ENCODE measurements around the gene MAGI2.

Gene MAGI2

GRCh38 chr7:78734626-78735025 lies 718.8 kb downstream of the MAGI2 start:
- no peak for DNase-seq (ENCODE audit: low read depth in 2 of 2)

DNA sequence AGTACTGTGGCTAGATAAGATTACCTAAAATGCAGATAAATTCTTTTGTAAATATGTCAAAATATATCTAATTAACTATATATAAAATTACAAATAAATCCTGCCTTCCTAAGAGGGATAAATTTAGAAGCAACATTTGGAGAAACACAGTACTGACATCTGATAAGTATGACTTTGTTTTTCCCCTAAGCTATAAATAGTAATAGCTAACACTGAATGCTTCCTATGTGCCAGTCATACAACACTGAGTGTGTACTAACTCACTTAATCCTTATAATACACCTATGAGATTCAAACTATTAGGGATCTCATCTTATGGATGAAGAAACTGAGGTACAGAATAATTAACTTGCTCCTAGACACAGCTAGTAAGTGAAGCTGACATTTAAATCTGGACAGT lies 733.4 kb downstream of the MAGI2 start:
- no peak for DNase-seq (ENCODE audit: low read depth in 2 of 2)

DNA sequence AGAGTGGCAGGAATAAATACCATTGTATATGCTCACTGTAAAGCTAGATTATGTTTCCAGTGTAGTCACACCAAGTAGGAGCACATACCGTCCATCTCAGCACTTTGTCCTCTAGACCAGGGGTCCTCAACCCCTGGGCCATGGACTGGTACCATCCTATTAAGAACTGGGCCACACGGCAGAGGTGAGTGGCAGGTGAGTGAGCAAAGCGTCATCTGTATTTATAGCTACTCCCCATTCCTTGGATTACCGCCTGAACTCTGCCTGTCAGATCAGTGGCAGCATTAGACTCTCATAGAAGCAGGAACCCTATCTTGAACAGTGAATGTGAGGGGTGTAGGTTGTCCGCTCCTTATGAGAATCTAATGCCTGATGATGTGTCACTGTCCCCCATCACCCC lies 735.3 kb downstream of the MAGI2 start:
- DNase-seq (ENCODE audit: low read depth in 2 of 2) = no peak

- DNase-seq (ENCODE audit: low read depth in 2 of 2) = no peak
These were observed 736.6 kb downstream of the MAGI2 start for GRCh38 chr7:78716876-78717275.

GRCh38 chr7:78714356-78714755 lies 739.1 kb downstream of the MAGI2 start:
- DNase-seq (ENCODE audit: low read depth in 2 of 2) = no peak

DNA sequence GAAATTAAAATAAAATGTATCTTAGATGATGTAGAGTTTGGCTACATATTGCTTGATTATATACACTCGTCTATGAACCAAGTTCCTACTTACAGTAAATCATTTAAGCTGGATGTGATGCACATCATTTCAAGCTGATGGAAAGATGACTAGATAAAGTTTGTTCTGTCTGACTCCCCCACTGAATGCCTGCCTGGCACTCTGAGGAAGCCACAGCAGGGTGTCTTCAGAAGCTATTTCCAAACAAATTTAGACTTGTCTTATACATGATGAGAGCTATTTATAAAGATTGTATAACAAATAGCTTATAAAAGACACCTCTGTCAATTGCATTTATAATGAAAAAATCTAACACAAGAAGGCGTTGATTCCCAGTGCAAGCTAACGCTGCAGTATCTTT lies 741.4 kb downstream of the MAGI2 start:
- DNase-seq (ENCODE audit: low read depth in 2 of 2) = no peak

DNA sequence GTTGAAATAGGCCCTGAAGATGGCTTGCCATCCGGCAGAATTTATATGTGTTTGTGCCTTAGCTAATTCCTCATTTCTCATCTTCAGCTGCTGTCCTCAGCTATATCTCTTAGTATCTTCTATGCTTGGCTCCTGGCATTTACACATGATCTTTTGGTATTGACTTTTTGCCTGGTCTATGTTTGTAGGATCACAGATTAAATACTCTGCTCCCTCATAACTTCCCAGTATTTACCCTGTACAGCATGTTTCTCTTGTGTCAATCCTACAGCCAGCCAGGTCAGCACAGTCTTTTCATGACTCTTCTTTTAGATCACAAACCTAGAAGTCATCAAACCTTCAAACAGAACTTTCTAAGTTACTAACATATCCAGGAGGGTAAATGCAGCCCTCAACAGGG lies 743.8 kb downstream of the MAGI2 start:
- DNase-seq (ENCODE audit: low read depth in 2 of 2) = no peak

DNA sequence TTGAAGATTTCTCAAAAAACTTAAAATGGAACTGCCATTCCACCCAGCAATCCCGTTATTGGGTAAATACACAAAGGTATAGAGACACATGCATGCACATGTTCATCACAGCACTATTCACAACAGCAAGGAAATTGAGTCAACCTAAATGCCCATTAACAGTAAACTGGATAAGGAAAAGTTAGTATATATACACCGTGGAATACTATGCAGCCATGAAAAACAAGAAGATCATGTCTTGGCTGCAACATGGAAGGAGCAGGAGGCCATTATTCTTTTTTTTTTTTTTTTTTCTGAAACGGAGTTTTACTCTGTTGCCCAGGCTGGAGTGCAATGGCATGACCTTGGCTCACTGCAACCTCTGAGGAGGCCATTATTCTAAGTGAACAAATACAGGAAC lies 749.0 kb downstream of the MAGI2 start:
- no peak for DNase-seq (ENCODE audit: low read depth in 2 of 2)

GRCh38 chr7:78703391-78703790 lies 750.1 kb downstream of the MAGI2 start:
- no peak for DNase-seq (ENCODE audit: low read depth in 2 of 2)

DNA sequence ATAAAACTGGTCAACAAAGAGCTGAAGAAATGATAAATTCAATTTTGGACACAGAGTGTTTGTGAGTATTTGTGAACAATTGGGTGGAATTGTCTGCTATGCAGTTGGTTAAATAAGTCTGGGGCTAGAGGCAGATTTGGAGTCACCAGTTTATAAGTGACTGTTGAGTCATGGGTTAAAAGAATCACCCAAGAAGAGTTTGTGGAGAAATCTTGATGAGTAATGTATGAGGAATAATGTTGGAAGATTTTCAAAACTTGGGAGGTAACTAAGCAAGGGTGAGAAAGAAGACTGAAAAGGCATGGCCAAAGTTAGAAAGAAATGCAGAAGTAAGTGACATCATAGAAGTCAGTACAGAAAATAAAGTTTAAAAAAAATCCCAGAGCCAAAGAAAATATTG lies 750.7 kb downstream of the MAGI2 start:
- no peak for DNase-seq (ENCODE audit: low read depth in 2 of 2)

- DNase-seq (ENCODE audit: low read depth in 2 of 2) = no peak
These were observed 757.6 kb downstream of the MAGI2 start for GRCh38 chr7:78695826-78696225.

- no peak for DNase-seq (ENCODE audit: low read depth in 2 of 2)
These were observed 761.9 kb downstream of the MAGI2 start for GRCh38 chr7:78691584-78691983.

- no peak for DNase-seq (ENCODE audit: low read depth in 2 of 2)
These were observed 763.3 kb downstream of the MAGI2 start for GRCh38 chr7:78690174-78690573.

DNA sequence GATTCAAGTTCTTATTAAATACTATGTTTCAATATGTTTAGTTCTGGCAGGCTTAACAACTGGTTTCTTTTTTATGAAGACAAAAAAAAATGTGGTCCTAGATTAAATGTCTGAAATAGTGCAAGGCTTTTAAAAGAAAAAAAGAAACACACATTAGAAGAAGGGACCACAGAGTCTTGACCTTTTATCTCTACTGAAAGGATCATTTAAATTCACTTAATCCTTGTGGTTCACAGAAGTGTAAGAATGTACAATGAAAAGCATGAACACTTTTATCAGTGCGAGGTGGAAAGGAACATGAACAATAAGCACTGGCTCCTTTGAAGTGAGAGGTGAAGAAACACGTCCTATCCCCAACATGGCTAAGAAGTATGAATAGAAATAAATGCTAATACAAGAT lies 765.1 kb downstream of the MAGI2 start:
- no peak for DNase-seq (ENCODE audit: low read depth in 2 of 2)

GRCh38 chr7:78686189-78686588 lies 767.3 kb downstream of the MAGI2 start:
- no peak for DNase-seq (ENCODE audit: low read depth in 2 of 2)

DNA sequence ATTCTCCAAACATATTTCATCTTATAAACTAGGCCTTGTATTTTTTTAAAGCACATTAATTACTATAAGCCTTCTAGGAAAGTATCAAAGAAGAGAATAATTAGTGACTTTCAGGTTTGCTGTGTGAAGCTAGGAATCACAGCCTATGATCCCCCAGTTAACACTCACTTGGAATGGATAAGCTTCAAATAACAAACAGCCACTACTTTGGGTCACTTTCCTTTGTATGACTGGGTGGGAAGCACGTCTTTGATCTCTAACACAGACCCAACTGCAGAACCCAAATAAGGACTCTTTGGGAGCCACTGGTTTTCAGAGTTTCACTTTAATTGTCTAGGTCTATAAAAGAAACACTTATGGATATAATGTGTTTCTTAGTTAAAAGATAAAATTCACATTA lies 769.3 kb downstream of the MAGI2 start:
- DNase-seq (ENCODE audit: low read depth in 2 of 2) = no peak

DNA sequence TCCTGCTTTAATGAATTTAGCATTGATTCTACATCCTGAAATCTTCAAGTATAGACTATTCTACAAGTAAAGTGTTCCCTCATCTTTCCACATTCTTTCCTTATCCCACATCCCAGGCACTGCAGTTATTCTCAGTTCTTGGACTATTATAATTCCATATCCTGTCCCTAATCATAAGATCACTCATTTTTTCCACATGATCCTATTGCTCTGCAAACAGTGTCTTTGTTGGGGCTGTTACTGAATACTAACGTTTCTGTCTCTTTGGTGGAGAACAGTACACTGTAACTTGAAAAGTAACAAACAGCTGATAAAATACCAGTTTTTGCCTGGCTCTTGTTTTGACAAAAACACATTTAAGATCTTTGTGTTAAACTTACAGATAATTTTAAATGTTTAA lies 769.9 kb downstream of the MAGI2 start:
- DNase-seq (ENCODE audit: low read depth in 2 of 2) = no peak

DNA sequence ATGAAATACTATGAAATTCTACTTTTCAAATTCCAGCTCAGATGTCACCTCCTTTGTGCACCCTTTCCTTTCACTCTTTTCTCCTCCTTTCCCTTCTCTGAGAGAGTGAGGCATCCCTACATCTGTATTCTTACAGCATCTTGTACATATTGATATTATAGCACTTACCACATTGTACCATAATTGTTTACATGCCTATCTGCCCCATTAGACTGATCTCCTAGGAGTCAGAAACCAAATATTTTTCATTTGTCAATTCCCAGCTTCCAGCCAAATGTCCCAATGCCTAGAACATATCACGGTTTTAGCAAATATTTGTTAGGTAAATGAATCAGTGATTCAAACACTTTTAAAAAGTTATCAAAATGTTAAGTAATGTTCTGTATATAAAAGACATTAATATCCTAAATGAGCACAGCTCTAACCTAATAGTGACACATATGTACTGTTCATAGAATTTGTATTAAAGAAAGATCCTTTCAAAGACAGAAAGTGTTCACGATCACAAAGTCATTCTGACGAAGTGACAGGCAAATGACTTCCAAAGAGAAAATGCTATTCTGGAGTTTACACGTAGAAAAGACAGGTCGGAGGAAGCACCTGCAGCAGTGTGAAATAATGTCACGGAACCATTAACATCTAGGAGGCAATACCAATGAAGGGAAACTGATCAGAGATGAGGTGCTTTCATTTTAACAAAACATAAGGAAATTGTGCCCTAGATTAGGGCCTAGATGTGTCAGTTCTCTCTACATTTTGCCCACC lies 774.2 kb downstream of the MAGI2 start:
- DNase-seq (ENCODE audit: low read depth in 2 of 2) = no peak

- no peak for DNase-seq (ENCODE audit: low read depth in 2 of 2)
These were observed 776.1 kb downstream of the MAGI2 start for GRCh38 chr7:78677391-78677790.

DNA sequence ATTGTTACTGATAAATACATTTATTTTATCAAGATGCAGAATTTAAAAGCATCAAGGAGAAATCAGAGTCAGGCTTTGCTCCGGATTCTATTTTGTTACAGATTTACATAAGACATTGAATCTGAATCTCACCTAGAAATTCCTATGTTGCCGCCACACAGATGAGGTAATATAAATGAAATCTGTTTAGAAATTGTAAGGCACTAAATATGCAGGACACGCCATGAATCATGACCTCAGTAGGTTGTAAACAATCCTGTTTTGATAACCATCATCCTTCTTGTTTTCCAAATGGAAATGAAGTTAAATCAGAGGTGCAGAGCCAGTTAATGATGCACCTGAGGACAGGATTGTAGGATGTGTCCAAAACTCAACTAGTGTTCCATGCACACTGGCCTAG lies 778.0 kb downstream of the MAGI2 start:
- DNase-seq (ENCODE audit: low read depth in 2 of 2) = no peak

- no peak for DNase-seq (ENCODE audit: low read depth in 2 of 2)
These were observed 780.2 kb downstream of the MAGI2 start for GRCh38 chr7:78673272-78673671.

GRCh38 chr7:78662939-78663338 lies 790.5 kb downstream of the MAGI2 start:
- no peak for DNase-seq (ENCODE audit: low read depth in 2 of 2)

DNA sequence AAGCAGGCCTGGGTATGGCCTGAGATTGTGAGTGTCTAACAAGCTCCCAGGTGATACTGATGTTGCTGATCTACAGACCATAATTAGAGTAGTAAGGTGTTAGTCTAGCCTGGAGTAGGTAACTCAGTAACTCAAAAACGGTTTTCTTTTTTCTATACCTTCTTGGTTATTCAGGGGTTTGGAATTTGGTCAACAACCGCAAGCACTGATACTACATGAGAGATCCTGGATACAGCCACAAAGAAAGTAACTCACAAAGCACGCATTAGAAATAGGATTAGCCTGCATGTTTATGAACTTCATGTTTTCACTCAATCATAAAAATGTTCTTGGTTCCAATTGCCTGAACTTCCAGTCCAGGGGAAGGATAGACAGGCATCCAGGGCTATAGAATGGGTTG lies 803.5 kb downstream of the MAGI2 start:
- DNase-seq (ENCODE audit: low read depth in 2 of 2) = no peak

DNA sequence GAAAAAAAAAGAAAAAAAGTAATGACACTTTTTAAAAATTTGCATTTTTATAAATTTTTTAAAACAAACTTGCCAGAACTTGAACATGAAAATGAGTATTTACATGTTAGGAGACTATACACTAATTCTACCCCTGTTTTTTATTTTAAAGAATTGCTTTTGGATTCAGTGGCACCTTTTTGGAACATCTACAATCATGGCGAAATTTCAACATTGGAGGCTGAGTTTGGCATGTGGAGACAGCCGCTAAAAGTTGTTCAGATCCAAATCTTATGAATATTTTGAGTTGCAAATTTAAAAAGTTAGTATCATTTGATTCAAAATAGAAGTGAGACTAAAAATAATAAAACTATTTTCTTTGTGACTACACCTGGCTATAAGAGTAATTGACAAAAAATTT lies 804.2 kb downstream of the MAGI2 start:
- DNase-seq (ENCODE audit: low read depth in 2 of 2) = no peak

Measured in stimulated activated CD8-positive, alpha-beta memory T cell treated with anti-CD3 and anti-CD28 coated beads, Interleukin-7, amount 100 ng/mL, for 4 hours (primary cell).